Glutamatergic neuron (in vitro differentiated cells): Measurements from ENCODE around the gene HECTD4. TPM values are rescaled to one million over a fixed set of nuclear protein-coding genes. Genes with fewer than 3 reads are reported as not detected.

Experiments
- DNase-seq: peaks from one replicate; pipeline ENCODE4 v3.0.0; 2022
- H3K27ac Mint-ChIP-seq: one replicate; pipeline ENCODE4 v1.8.0; 2020; ENCODE audit warnings: mild to moderate bottlenecking, mixed read lengths, inconsistent platforms; ENCODE audit not compliant: unreplicated experiment
- H3K27me3 Mint-ChIP-seq: one replicate; pipeline ENCODE4 v1.8.0; 2020; ENCODE audit warnings: mild to moderate bottlenecking, moderate library complexity, mixed read lengths, inconsistent platforms; ENCODE audit not compliant: unreplicated experiment
- H3K36me3 Mint-ChIP-seq: one replicate; pipeline ENCODE4 v1.8.0; 2020; ENCODE audit warnings: mild to moderate bottlenecking, mixed read lengths, inconsistent platforms; ENCODE audit not compliant: unreplicated experiment
- H3K4me1 Mint-ChIP-seq: one replicate; pipeline ENCODE4 v1.8.0; 2020; ENCODE audit warnings: mild to moderate bottlenecking, low read depth, mixed read lengths, inconsistent platforms; ENCODE audit not compliant: unreplicated experiment
- H3K4me3 Mint-ChIP-seq: one replicate; pipeline ENCODE4 v1.8.0; 2020; ENCODE audit warnings: mild to moderate bottlenecking, mixed read lengths, inconsistent platforms; ENCODE audit not compliant: unreplicated experiment
- H3K9me3 Mint-ChIP-seq: one replicate; pipeline ENCODE4 v1.8.0; 2020; ENCODE audit warnings: mild to moderate bottlenecking, moderate library complexity, mixed read lengths, inconsistent platforms; ENCODE audit not compliant: unreplicated experiment
- total RNA-seq: library from RNA; stranded (reverse); fragmentation: NEBNext Ultra II Directional; extraction: Animal tissue kit (Norgen Biotek cat#: 25700); gene quantifications from one replicate; pipeline ENCODE4 v1.2.1, GENCODE V29; 2021; ENCODE audit not compliant: unreplicated experiment
- TF ChIP-seq, protein P1 (sequence below): fragments of 200-600 bp; sonication (generic); IDR thresholded peaks from one replicate; pipeline ENCODE4 v1.5.0; 2021; ENCODE audit not compliant: partially characterized antibody, unreplicated experiment

HECTD4 gene
- total RNA-seq, 1 donor from 2014 or later: 261 TPM

DNA sequence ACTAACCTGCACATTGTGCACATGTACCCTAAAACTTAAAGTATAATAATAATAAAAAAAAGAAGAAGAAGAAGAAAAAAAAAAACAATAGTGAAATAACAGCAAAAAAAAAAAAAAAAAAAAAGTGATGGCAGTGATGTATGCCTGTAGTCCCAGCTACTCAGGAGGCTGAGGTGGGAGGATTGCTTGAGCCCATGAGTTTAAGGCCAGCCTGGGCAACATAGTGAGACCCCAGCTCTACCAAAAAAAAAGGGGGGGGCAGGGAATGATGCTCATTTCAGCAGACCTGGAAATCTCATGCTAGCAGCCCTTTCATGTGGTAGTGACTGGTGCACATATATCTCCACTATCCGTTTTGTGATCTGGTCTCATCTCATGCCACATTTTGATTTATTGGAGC, 236.1 kb downstream of the HECTD4 start:
- no peaks in the 10 kb centered on the region for H3K9me3 Mint-ChIP-seq
- no peak overlapping the region for H3K4me3 Mint-ChIP-seq
- no peak overlapping the region for H3K27ac Mint-ChIP-seq
- peaks cover 2% of the 10 kb centered on the region for H3K4me1 Mint-ChIP-seq
- no peak for DNase-seq
- no peaks in the 10 kb centered on the region for H3K36me3 Mint-ChIP-seq
- TF ChIP-seq, protein P1, sequence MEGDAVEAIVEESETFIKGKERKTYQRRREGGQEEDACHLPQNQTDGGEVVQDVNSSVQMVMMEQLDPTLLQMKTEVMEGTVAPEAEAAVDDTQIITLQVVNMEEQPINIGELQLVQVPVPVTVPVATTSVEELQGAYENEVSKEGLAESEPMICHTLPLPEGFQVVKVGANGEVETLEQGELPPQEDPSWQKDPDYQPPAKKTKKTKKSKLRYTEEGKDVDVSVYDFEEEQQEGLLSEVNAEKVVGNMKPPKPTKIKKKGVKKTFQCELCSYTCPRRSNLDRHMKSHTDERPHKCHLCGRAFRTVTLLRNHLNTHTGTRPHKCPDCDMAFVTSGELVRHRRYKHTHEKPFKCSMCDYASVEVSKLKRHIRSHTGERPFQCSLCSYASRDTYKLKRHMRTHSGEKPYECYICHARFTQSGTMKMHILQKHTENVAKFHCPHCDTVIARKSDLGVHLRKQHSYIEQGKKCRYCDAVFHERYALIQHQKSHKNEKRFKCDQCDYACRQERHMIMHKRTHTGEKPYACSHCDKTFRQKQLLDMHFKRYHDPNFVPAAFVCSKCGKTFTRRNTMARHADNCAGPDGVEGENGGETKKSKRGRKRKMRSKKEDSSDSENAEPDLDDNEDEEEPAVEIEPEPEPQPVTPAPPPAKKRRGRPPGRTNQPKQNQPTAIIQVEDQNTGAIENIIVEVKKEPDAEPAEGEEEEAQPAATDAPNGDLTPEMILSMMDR: no peak
- peaks cover 2% of the 10 kb centered on the region for H3K27me3 Mint-ChIP-seq

DNA sequence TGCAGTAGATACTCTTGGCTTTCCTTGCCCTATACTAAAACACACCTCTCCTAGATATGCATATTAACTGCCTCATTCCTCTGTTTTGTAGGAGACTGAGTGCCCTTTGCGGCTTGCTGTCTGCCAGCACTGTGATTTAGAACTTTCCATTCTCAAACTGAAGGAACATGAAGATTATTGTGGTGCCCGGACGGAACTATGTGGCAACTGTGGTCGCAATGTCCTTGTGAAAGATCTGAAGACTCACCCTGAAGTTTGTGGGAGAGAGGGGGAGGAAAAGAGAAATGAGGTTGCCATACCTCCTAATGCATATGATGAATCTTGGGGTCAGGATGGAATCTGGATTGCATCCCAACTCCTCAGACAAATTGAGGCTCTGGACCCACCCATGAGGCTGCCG, 241.5 kb downstream of the HECTD4 start:
- Mint-ChIP-seq H3K9me3 (no peaks in the 10 kb centered on the region), H3K27ac (no peak overlapping the region), H3K4me3 (no peak overlapping the region), H3K27me3 (peaks cover 2% of the 10 kb centered on the region), H3K4me1 (peaks cover 2% of the 10 kb centered on the region), H3K36me3 (no peaks in the 10 kb centered on the region)
- TF ChIP-seq, protein P1: no peak
- DNase-seq: no peak

DNA sequence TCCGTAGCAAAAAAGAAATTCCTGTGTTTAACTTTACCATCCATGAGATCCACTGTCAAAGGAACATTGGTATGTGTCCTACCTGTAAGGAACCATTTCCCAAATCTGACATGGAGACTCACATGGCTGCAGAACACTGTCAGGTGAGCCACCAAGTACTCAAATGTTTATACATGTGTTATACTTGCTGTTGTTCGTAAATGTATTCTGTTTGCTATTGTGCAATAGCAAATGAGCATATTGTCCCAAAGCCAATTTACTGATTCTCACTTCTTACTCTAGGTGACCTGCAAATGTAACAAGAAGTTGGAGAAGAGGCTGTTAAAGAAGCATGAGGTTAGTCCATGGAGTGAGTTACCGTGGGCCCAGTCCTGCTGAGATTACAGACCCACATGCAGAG, 247.5 kb downstream of the HECTD4 start:
- H3K4me1 Mint-ChIP-seq: no peaks in the 10 kb centered on the region
- H3K4me3 Mint-ChIP-seq: no peak overlapping the region
- H3K36me3 Mint-ChIP-seq: no peaks in the 10 kb centered on the region
- H3K27me3 Mint-ChIP-seq: no peaks in the 10 kb centered on the region
- no peak for DNase-seq
- H3K27ac Mint-ChIP-seq: no peak overlapping the region
- TF ChIP-seq, protein P1: no peak
- H3K9me3 Mint-ChIP-seq: no peaks in the 10 kb centered on the region

DNA sequence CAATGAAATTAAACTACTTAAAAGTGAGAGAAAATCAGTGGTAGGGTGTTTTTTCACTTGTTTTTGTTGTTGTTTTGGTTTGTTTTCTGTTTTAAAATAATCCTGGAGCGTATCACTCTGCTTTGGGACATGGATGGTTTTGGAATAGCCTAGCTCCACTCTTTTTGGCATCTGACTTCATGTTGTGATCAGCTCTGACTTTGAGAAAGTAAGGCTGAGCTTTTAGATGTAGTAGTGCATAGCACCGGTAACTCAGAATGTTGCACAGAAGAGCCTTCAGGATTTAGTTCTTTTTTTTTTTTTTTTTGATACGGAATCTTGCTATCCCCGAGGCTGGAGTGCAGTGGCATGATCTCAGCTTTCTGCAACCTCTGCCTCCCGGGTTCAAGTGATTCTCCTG, 248.8 kb downstream of the HECTD4 start:
- TF ChIP-seq, protein P1: no peak
- Mint-ChIP-seq H3K36me3 (no peaks in the 10 kb centered on the region), H3K27me3 (no peaks in the 10 kb centered on the region), H3K4me1 (no peaks in the 10 kb centered on the region), H3K4me3 (no peak overlapping the region), H3K27ac (no peak overlapping the region), H3K9me3 (no peaks in the 10 kb centered on the region)
- no peak for DNase-seq

DNA sequence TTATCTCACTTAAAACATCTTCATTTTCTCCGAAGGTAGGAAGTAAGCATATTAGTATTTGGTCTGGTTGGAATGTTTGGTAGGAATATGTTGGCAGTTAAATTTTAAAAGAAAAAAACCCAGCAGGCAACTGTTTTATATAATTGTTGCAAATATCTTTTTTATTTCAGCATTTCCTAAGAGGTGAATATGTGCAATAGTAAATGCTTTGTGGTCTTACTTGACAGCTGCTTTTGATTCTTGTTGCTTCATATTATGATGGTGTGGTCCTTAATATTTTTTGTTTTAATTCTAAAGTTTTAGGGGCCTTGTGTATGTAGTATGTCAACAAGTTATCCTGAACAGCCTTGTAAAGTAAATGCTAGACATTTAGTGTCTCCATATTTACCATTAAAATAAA, 250.5 kb downstream of the HECTD4 start:
- Mint-ChIP-seq H3K4me1 (peaks cover 3% of the 10 kb centered on the region), H3K4me3 (no peak overlapping the region), H3K36me3 (no peaks in the 10 kb centered on the region), H3K27ac (no peak overlapping the region), H3K27me3 (no peaks in the 10 kb centered on the region), H3K9me3 (peaks cover 3% of the 10 kb centered on the region)
- no peak for DNase-seq
- TF ChIP-seq, protein P1: no peak
